B cell (primary cell): ENCODE measurements around the gene PRPS2. TPM values are rescaled to one million over a fixed set of nuclear protein-coding genes. Genes with fewer than 3 reads are reported as not detected.

Experiments used
- ATAC-seq: fragments of 200-7000 bp; cut with Tn5 transposase; one replicate; pipeline ENCODE4 v1.10.0; 2021; ENCODE audit warnings: low read depth, mild to moderate bottlenecking, moderate number of reproducible peaks, moderate library complexity
- CTCF ChIA-PET: fragments of 350-600 bp; sonication (Branson Sonifier 250); formaldehyde crosslinking; loops from one replicate; lab custom pipeline; 2021; ENCODE audit warnings: antibody characterized with exemption, inconsistent platforms; lab: Charles Lee
- POLR2A ChIA-PET: fragments of 350-600 bp; sonication (Branson Sonifier 250); formaldehyde crosslinking; loops from one replicate; lab custom pipeline; 2021; ENCODE audit warnings: antibody characterized with exemption; lab: Charles Lee
- DNase-seq: peaks from one replicate; pipeline ENCODE4 v3.0.0; 2013
- H2AFZ ChIP-seq: 2 replicates; pipeline ENCODE4 v1.6.1; 2012; ENCODE audit warnings: mild to moderate bottlenecking, low read depth, low read length; ENCODE audit not compliant: insufficient read depth, poor library complexity, severe bottlenecking
- H3K27ac ChIP-seq, 2 donors: 1 replicate in 1 of 2; 2 replicates in 1 of 2; pipeline ENCODE4 v1.5.1; 2012 to 2013; ENCODE audit warnings: low read length in 2 of 2, mild to moderate bottlenecking in 2 of 2, moderate library complexity in 1 of 2
- H3K27me3 ChIP-seq, 4 experiments: fragments of 200-600 bp in 1 of 4; sonication (generic) in 1 of 4; replicated peaks in 1 of 4; 1 replicate in 2 of 4; 2 replicates in 2 of 4; pipeline versions ENCODE4 v1.6.1 to v1.7.0; 2013 to 2016; ENCODE audit warnings: low read length in 3 of 4, mild to moderate bottlenecking in 2 of 4, mixed read lengths in 1 of 4, moderate library complexity in 1 of 4; ENCODE audit not compliant: insufficient read depth in 4 of 4, control insufficient read depth in 3 of 4; ENCODE audit errors: control extremely low read depth in 1 of 4
- H3K36me3 ChIP-seq, 2 experiments: replicated peaks in 1 of 2; 1 replicate in 1 of 2; 2 replicates in 1 of 2; pipeline versions ENCODE4 v1.6.1 to v1.7.1; 2013; ENCODE audit warnings: low read length in 1 of 2; ENCODE audit not compliant: insufficient read depth in 2 of 2, control insufficient read depth in 1 of 2; ENCODE audit errors: control extremely low read depth in 1 of 2, extremely low read depth in 1 of 2
- H3K4me1 ChIP-seq, 2 donors: fragments of 200-600 bp in 1 of 2; sonication (generic) in 1 of 2; 1 replicate in 1 of 2; 2 replicates in 1 of 2; pipeline versions ENCODE4 v1.5.1 to v1.6.1; 2013 to 2017; ENCODE audit warnings: low read length in 2 of 2; ENCODE audit not compliant: control insufficient read depth in 2 of 2, insufficient read depth in 2 of 2
- H3K4me2 ChIP-seq: replicated peaks from 2 replicates; pipeline ENCODE3; 2012; ENCODE audit warnings: mild to moderate bottlenecking, low read depth, low read length; ENCODE audit not compliant: poor library complexity, severe bottlenecking
- H3K4me3 ChIP-seq, 5 experiments: fragments of 200-600 bp in 1 of 5; sonication (generic) in 1 of 5; 1 replicate in 3 of 5; 2 replicates in 2 of 5; pipeline versions ENCODE4 v1.5.1 to v1.7.0; 2011 to 2016; ENCODE audit warnings: low read length in 4 of 5, mild to moderate bottlenecking in 4 of 5, low read depth in 2 of 5, control low read depth in 1 of 5, moderate library complexity in 1 of 5; ENCODE audit not compliant: insufficient read depth in 1 of 5; ENCODE audit errors: control extremely low read depth in 1 of 5, extremely low read depth in 1 of 5
- H3K79me2 ChIP-seq: fragments of 200-600 bp; sonication (generic); one replicate; pipeline ENCODE4 v1.6.0; 2016; ENCODE audit warnings: low read length; ENCODE audit not compliant: control insufficient read depth, insufficient read depth
- H3K9ac ChIP-seq: fragments of 200-600 bp; sonication (generic); 2 replicates; pipeline ENCODE4 v1.6.1; 2017; ENCODE audit warnings: mild to moderate bottlenecking, low read length, moderate library complexity
- H3K9me3 ChIP-seq, 3 donors: one replicate each; pipeline versions ENCODE4 v1.6.1 to v1.7.1; 2013; ENCODE audit warnings: low read length in 2 of 3; ENCODE audit not compliant: control insufficient read depth in 2 of 3, insufficient read depth in 1 of 3; ENCODE audit errors: control extremely low read depth in 1 of 3
- H4K20me1 ChIP-seq: 2 replicates; pipeline ENCODE4 v1.6.0; 2012; ENCODE audit warnings: mild to moderate bottlenecking, low read length; ENCODE audit not compliant: insufficient read depth, control insufficient read depth, poor library complexity, severe bottlenecking
- H3K27ac Mint-ChIP-seq: one replicate; pipeline ENCODE4 v1.8.0; 2021; ENCODE audit warnings: mixed read lengths
- H3K27me3 Mint-ChIP-seq: one replicate; pipeline ENCODE4 v1.8.0; 2021; ENCODE audit warnings: mixed read lengths
- H3K4me1 Mint-ChIP-seq: one replicate; pipeline ENCODE4 v1.8.0; 2021; ENCODE audit warnings: mixed read lengths
- H3K4me3 Mint-ChIP-seq: one replicate; pipeline ENCODE4 v1.8.0; 2021; ENCODE audit warnings: mixed read lengths
- H3K9me3 Mint-ChIP-seq: one replicate; pipeline ENCODE4 v1.8.0; 2022; ENCODE audit warnings: mixed read lengths; ENCODE audit not compliant: insufficient read depth
- CTCF ChIP-seq: fragments of 200-600 bp; IDR thresholded peaks from one replicate; pipeline ENCODE4 v1.8.0; 2022; ENCODE audit warnings: antibody characterized with exemption, mild to moderate bottlenecking
- EZH2 ChIP-seq: IDR thresholded peaks from 2 replicates; pipeline ENCODE4 v1.6.1; 2012; ENCODE audit warnings: borderline replicate concordance, low read depth, mild to moderate bottlenecking, moderate library complexity, low read length; ENCODE audit not compliant: insufficient read depth, poor library complexity, severe bottlenecking
- WGBS: methylation state at CpG from one replicate; pipeline ENCODE4 v1.1.5; 2013; ENCODE audit warnings: missing lambda C conversion rate; ENCODE audit not compliant: insufficient coverage; 5-methylcytosine and 5-hydroxymethylcytosine counted together
- intact Hi-C: fragments of 100-400 bp; cut with micrococcal nuclease; formaldehyde crosslinking; loops from one replicate; pipeline ENCODE4 v1.10.0; 2022
- polyA plus RNA-seq: library from polyadenylated mRNA; depleted of rRNA; stranded (reverse); fragments of >200 nt; gene quantifications from 2 replicates; pipeline ENCODE4 v1.2.3, GENCODE V29; 2012
- total RNA-seq, 2 donors: library from RNA; stranded (reverse); fragments of 120-200 nt in 1 of 2; gene quantifications; 1 replicate in 1 of 2; 2 replicates in 1 of 2; pipeline versions ENCODE4 v1.2.3 to v1.2.4, GENCODE V29; 2013 to 2022

The PRPS2 gene
- total and polyA plus RNA-seq, 2 donors (not counting 1 experiment from before 2014, with no cell fraction given): 11.6 to 31.1 TPM

GRCh38 chrX:12819222-12819621 is 28.0 kb downstream of the PRPS2 start:
- Mint-ChIP-seq H3K27me3 (no peaks in the 10 kb centered on the region), H3K4me3 (no peak overlapping the region), H3K9me3 (no peaks in the 10 kb centered on the region), H3K4me1 (no peaks in the 10 kb centered on the region), H3K27ac (no peak overlapping the region)
- no peak for DNase-seq
- intact Hi-C loops: no loop called here
- ATAC-seq: no peak
- peaks cover 4% of the 10 kb centered on the region for H3K79me2 ChIP-seq
- no peak overlapping the region for H3K4me2 ChIP-seq
- ChIA-PET CTCF (interaction anchor here (0.9 to 2.4 kb wide), 2 partner anchors 74 to 81 kb away, joined by 3 to 7 read pairs; no protein-coding TSS in a partner anchor), POLR2A (interaction anchor here (1.0 kb wide), 1 partner anchor 72 kb away, joined by 5 read pairs; no protein-coding TSS in a partner anchor)
- no peak overlapping the region for H2AFZ ChIP-seq
- H3K9ac ChIP-seq: no peak overlapping the region
- no peaks in the 10 kb centered on the region for H3K27me3 ChIP-seq
- TF ChIP-seq EZH2: no peak
- no peak for TF ChIP-seq CTCF
- H3K36me3 ChIP-seq: peaks cover 1 to 9% of the 10 kb centered on the region in 2 experiments
- no peak overlapping the region for H3K27ac ChIP-seq
- no peaks in the 10 kb centered on the region for H3K4me1 ChIP-seq
- H3K4me3 ChIP-seq: no peak overlapping the region
- no peaks in the 10 kb centered on the region for H3K9me3 ChIP-seq
- H4K20me1 ChIP-seq: no peaks in the 10 kb centered on the region
- 98% methylated on average over 6 of the region's 9 CpGs for WGBS

DNA sequence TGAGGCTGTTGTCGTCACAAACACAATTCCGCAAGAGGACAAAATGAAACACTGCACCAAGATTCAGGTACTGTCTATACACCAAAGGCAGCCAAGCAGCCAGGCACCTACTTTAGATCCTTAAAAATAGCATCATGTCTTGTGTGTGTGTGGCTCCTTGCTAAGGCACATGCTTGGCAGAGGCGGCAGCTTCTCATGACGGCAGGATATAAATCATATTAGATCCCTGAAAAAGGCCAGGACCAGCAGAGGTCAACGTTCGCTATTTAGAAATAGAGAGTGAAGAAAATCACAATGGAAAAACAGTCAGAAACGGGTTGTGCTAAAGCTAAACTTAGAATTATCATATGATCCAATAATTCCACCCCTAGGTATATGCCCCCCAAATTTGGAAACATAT is 29.5 kb downstream of the PRPS2 start:
- ChIA-PET POLR2A (no interaction called here), CTCF (interaction anchor here (0.6 to 2.4 kb wide), 2 partner anchors 80 to 1685 kb away, joined by 3 to 7 read pairs; no protein-coding TSS in a partner anchor)
- Mint-ChIP-seq H3K9me3 (no peaks in the 10 kb centered on the region), H3K27me3 (no peaks in the 10 kb centered on the region), H3K27ac (no peak overlapping the region), H3K4me1 (peaks cover 3% of the 10 kb centered on the region), H3K4me3 (no peak overlapping the region)
- no peak for ATAC-seq
- intact Hi-C loops: no loop called here
- Histone ChIP-seq H3K4me1 (no peaks in the 10 kb centered on the region), H2AFZ (no peak overlapping the region), H3K79me2 (no peaks in the 10 kb centered on the region), H3K4me2 (no peak overlapping the region), H3K27ac (no peak overlapping the region), H3K4me3 (no peak overlapping the region), H3K36me3 (peaks cover 1 to 9% of the 10 kb centered on the region in 2 experiments), H3K9ac (no peak overlapping the region), H4K20me1 (no peaks in the 10 kb centered on the region), H3K9me3 (no peaks in the 10 kb centered on the region), H3K27me3 (no peaks in the 10 kb centered on the region)
- 100% methylated on average over 2 of the region's 7 CpGs for WGBS
- TF ChIP-seq CTCF (no peak), EZH2 (no peak)
- DNase-seq: no peak
